HCT116 (cell line): ENCODE results near the gene SGK1. TPM values are rescaled to one million over a fixed set of nuclear protein-coding genes. Genes with fewer than 3 reads are reported as not detected.

Source experiments
- ATAC-seq: fragments of 200-7000 bp; cut with Tn5 transposase; 2 replicates; pipeline ENCODE4 v1.9.1; 2020; ENCODE audit warnings: mild to moderate bottlenecking, moderate library complexity
- BruUV-seq: library from RNA; stranded (reverse); fragments of 400-500 nt; replicated peaks from 2 replicates; lab custom pipeline; 2021; lab: Mats Ljungman, UMichigan
- CTCF ChIA-PET: fragments of 300-600 bp; sonication (Branson Sonifier 250); formaldehyde crosslinking; loops from one replicate; lab custom pipeline; 2021; ENCODE audit warnings: antibody characterized with exemption; lab: Charles Lee
- POLR2A ChIA-PET: fragments of 300-600, 350-600 bp; sonication (Branson Sonifier 250); formaldehyde crosslinking; loops from one replicate; lab custom pipeline; 2021; ENCODE audit warnings: antibody characterized with exemption; lab: Charles Lee
- RAD21 ChIA-PET, 2 experiments: fragments of 300-600 bp; sonication (Branson Sonifier 250); formaldehyde crosslinking; loops; one replicate each; lab custom pipeline; 2023; ENCODE audit warnings: low total read pairs in 2 of 2; ENCODE audit not compliant: uncharacterized antibody in 2 of 2, unreplicated experiment in 2 of 2, low non-redundant PET in 1 of 2; lab: Charles Lee
- DNase-seq: peaks from one replicate; pipeline ENCODE4 v3.0.0-alpha.2; 2010; ENCODE audit warnings: low read depth, low spot score
- H2AFZ ChIP-seq: fragments of 200-600 bp; shearing (Covaris generic), sonication (generic); 2 replicates; pipeline ENCODE4 v1.6.1; 2017; ENCODE audit warnings: low read depth, mixed run types, mixed read lengths, antibody characterized with exemption, low read length; ENCODE audit not compliant: poor library complexity, severe bottlenecking
- H3K27ac ChIP-seq: 2 replicates; pipeline ENCODE4 v1.5.1; 2012; ENCODE audit warnings: low read depth, low read length
- H3K27me3 ChIP-seq: fragments of 200-600 bp; sonication (generic); 2 replicates; pipeline ENCODE4 v1.6.1; 2016; ENCODE audit warnings: mixed run types, low read length, mixed read lengths; ENCODE audit not compliant: insufficient read depth
- H3K36me3 ChIP-seq, 2 experiments: fragments of 200-500 bp in 1 of 2; fragments of 200-600 bp in 1 of 2; sonication (Bioruptor generic) in 1 of 2; sonication (generic) in 1 of 2; 2 replicates each; pipeline versions ENCODE4 v1.5.1 to v1.6.1; 2014 to 2016; ENCODE audit warnings: low read length in 2 of 2, inconsistent platforms in 1 of 2, mixed read lengths in 1 of 2, mixed run types in 1 of 2; ENCODE audit not compliant: insufficient read depth in 2 of 2, control insufficient read depth in 1 of 2
- H3K4me1 ChIP-seq, 2 experiments: fragments of 200-600 bp in 1 of 2; sonication (generic) in 1 of 2; 2 replicates each; pipeline versions ENCODE4 v1.5.1 to v1.6.1; 2012 to 2017; ENCODE audit warnings: low read length in 2 of 2, inconsistent platforms in 1 of 2, mild to moderate bottlenecking in 1 of 2, mixed read lengths in 1 of 2, mixed run types in 1 of 2, moderate library complexity in 1 of 2; ENCODE audit not compliant: insufficient read depth in 2 of 2, control insufficient read depth in 1 of 2
- H3K4me2 ChIP-seq: fragments of 200-600 bp; sonication (generic); 2 replicates; pipeline ENCODE4 v1.6.1; 2017; ENCODE audit warnings: mixed run types, low read length, mixed read lengths
- H3K4me3 ChIP-seq, 2 experiments: fragments of 200-600 bp in 1 of 2; sonication (generic) in 1 of 2; replicated peaks in 1 of 2; 2 replicates each; pipeline ENCODE4 v1.5.1; 2011 to 2016; ENCODE audit warnings: low read length in 2 of 2, control low read depth in 1 of 2, low read depth in 1 of 2, mild to moderate bottlenecking in 1 of 2, mixed read lengths in 1 of 2, mixed run types in 1 of 2
- H3K79me2 ChIP-seq: fragments of 200-600 bp; sonication (generic); 2 replicates; pipeline ENCODE4 v1.6.1; 2017; ENCODE audit warnings: mild to moderate bottlenecking, mixed run types, low read length, moderate library complexity, mixed read lengths; ENCODE audit not compliant: insufficient read depth
- H3K9ac ChIP-seq: fragments of 200-600 bp; sonication (generic); 2 replicates; pipeline ENCODE4 v1.6.1; 2016; ENCODE audit warnings: low read length, mixed read lengths
- H3K9me2 ChIP-seq: fragments of 200-600 bp; sonication (generic), shearing (Covaris generic); 2 replicates; pipeline ENCODE4 v1.6.1; 2017; ENCODE audit warnings: mixed run types, mild to moderate bottlenecking, moderate library complexity; ENCODE audit not compliant: insufficient read depth
- H3K9me3 ChIP-seq, 2 experiments: fragments of 200-500 bp in 1 of 2; fragments of 200-600 bp in 1 of 2; sonication (Bioruptor generic) in 1 of 2; sonication (generic) in 1 of 2; 2 replicates each; pipeline ENCODE4 v1.6.1; 2014 to 2017; ENCODE audit warnings: low read length in 2 of 2, mixed read lengths in 2 of 2, inconsistent platforms in 1 of 2, low read depth in 1 of 2, mild to moderate bottlenecking in 1 of 2, mixed run types in 1 of 2, moderate library complexity in 1 of 2; ENCODE audit not compliant: control insufficient read depth in 1 of 2, insufficient read depth in 1 of 2
- H4K20me1 ChIP-seq: fragments of 200-600 bp; sonication (generic), shearing (Covaris generic); 2 replicates; pipeline ENCODE4 v1.6.1; 2017; ENCODE audit warnings: mixed run types, mild to moderate bottlenecking, moderate library complexity; ENCODE audit not compliant: insufficient read depth
- CBX3 ChIP-seq: IDR thresholded peaks from 2 replicates; pipeline ENCODE4 v1.6.1; 2012; ENCODE audit warnings: low read depth
- ELF1 ChIP-seq: IDR thresholded peaks from 2 replicates; pipeline ENCODE4 v1.6.1; 2012; ENCODE audit warnings: low read depth, borderline replicate concordance
- EZH2 ChIP-seq: fragments of 200-600 bp; sonication (generic); IDR thresholded peaks from 2 replicates; pipeline ENCODE4 v1.6.1; 2017; ENCODE audit warnings: antibody characterized with exemption, mixed run types
- EZH2phosphoT487 ChIP-seq: fragments of 200-600 bp; IDR thresholded peaks from 2 replicates; pipeline ENCODE4 v1.6.1; 2018; ENCODE audit warnings: antibody characterized with exemption, borderline replicate concordance
- FOSL1 ChIP-seq: IDR thresholded peaks from 2 replicates; pipeline ENCODE4 v1.6.1; 2012; ENCODE audit warnings: low read depth
- MAX ChIP-seq: IDR thresholded peaks from 2 replicates; pipeline ENCODE4 v1.6.1; 2012
- POLR2A ChIP-seq: IDR thresholded peaks from 2 replicates; pipeline ENCODE4 v1.7.0; 2011; ENCODE audit warnings: borderline replicate concordance; ENCODE audit not compliant: insufficient read depth, insufficient read length; ENCODE audit errors: extremely low read depth
- POLR2AphosphoS5 ChIP-seq: IDR thresholded peaks from 2 replicates; pipeline ENCODE4 v1.6.1; 2011; ENCODE audit warnings: mild to moderate bottlenecking, low read depth, low read length, moderate library complexity
- SRF ChIP-seq: IDR thresholded peaks from 2 replicates; pipeline ENCODE4 v1.6.1; 2012; ENCODE audit warnings: low read depth
- TCF7L2 ChIP-seq: IDR thresholded peaks from 2 replicates; pipeline ENCODE4 v1.7.0; 2011; ENCODE audit warnings: borderline replicate concordance, inconsistent platforms; ENCODE audit not compliant: insufficient read depth, insufficient read length; ENCODE audit errors: extremely low read depth
- YY1 ChIP-seq: IDR thresholded peaks from 2 replicates; pipeline ENCODE4 v1.6.1; 2011; ENCODE audit warnings: low read length, low read depth, moderate library complexity, mild to moderate bottlenecking; ENCODE audit not compliant: insufficient replicate concordance; ENCODE audit errors: extremely low read depth
- ZNF274 ChIP-seq: fragments of 200-500 bp; sonication (Bioruptor generic); IDR thresholded peaks from 2 replicates; pipeline ENCODE4 v1.6.1; 2014; ENCODE audit warnings: mild to moderate bottlenecking, low read depth, low read length, inconsistent platforms
- intact Hi-C: fragments of 100-400 bp; cut with micrococcal nuclease; formaldehyde crosslinking; loops from 2 replicates; pipeline ENCODE4 v1.10.0; 2022
- total RNA-seq: library from RNA; stranded (reverse); gene quantifications from one replicate; pipeline ENCODE4 v1.2.1, GENCODE V29; 2021; ENCODE audit not compliant: unreplicated experiment
- TF ChIP-seq, protein P1 (sequence below): IDR thresholded peaks from 2 replicates; pipeline ENCODE4 v1.6.1; 2012; ENCODE audit warnings: low read depth
- TF ChIP-seq, protein P2 (sequence below), 3 experiments: fragments of 200-600 bp in 1 of 3; sonication (generic) in 1 of 3; IDR thresholded peaks in 2 of 3; conservative IDR thresholded peaks in 1 of 3; 2 replicates each; pipeline ENCODE4 v1.5.1; 2012 to 2017; ENCODE audit warnings: low read depth in 2 of 3, low read length in 2 of 3, antibody characterized with exemption in 1 of 3, borderline replicate concordance in 1 of 3, control low read depth in 1 of 3, mild to moderate bottlenecking in 1 of 3, mixed read lengths in 1 of 3, mixed run types in 1 of 3, moderate library complexity in 1 of 3; ENCODE audit not compliant: insufficient read depth in 1 of 3
- TF ChIP-seq, protein P3 (sequence below): IDR thresholded peaks from 2 replicates; pipeline ENCODE4 v1.6.1; 2012

SGK1 gene
- total RNA-seq, 1 experiment from 2014 or later, result 4.5 TPM

GRCh38 chr6:134257516-134257915 is 60.4 kb downstream of the SGK1 start:
- Histone ChIP-seq H3K36me3 (no peaks in the 10 kb centered on the region), H3K79me2 (no peaks in the 10 kb centered on the region), H3K27ac (no peak overlapping the region), H3K4me1 (no peaks in the 10 kb centered on the region), H3K4me3 (no peak overlapping the region), H3K9me3 (no peaks in the 10 kb centered on the region), H3K4me2 (no peak overlapping the region), H3K9ac (no peak overlapping the region), H3K9me2 (no peaks in the 10 kb centered on the region), H2AFZ (no peak overlapping the region), H3K27me3 (no peaks in the 10 kb centered on the region), H4K20me1 (no peaks in the 10 kb centered on the region)
- ChIA-PET POLR2A (no interaction called here), RAD21 (no interaction called here), CTCF (no interaction called here)
- ATAC-seq (no peak), DNase-seq (no peak)
- intact Hi-C loops, result no loop called here
- no TSS peak for BruUV-seq
- no peak for TF ChIP-seq SRF
- no peak for TF ChIP-seq EZH2

GRCh38 chr6:134256862-134257261 is 61.0 kb downstream of the SGK1 start:
- Histone ChIP-seq H3K9me2 (no peaks in the 10 kb centered on the region), H4K20me1 (no peaks in the 10 kb centered on the region), H3K79me2 (no peaks in the 10 kb centered on the region), H3K4me1 (no peaks in the 10 kb centered on the region), H3K27ac (no peak overlapping the region), H2AFZ (no peak overlapping the region), H3K36me3 (no peaks in the 10 kb centered on the region), H3K9ac (no peak overlapping the region), H3K27me3 (no peaks in the 10 kb centered on the region), H3K9me3 (no peaks in the 10 kb centered on the region), H3K4me2 (no peak overlapping the region), H3K4me3 (no peak overlapping the region)
- CTCF ChIA-PET, result no interaction called here
- BruUV-seq, result no TSS peak
- intact Hi-C loops, result no loop called here
- POLR2A ChIA-PET, result no interaction called here
- DNase-seq, result no peak
- ATAC-seq, result no peak
- RAD21 ChIA-PET, result no interaction called here
- TF ChIP-seq EZH2phosphoT487, result no peak
- TF ChIP-seq TCF7L2, result no peak
- TF ChIP-seq CBX3, result no peak
- no peak for TF ChIP-seq ZNF274
- TF ChIP-seq POLR2AphosphoS5, result no peak
- TF ChIP-seq YY1, result no peak
- TF ChIP-seq ELF1, result no peak
- TF ChIP-seq, protein P1, sequence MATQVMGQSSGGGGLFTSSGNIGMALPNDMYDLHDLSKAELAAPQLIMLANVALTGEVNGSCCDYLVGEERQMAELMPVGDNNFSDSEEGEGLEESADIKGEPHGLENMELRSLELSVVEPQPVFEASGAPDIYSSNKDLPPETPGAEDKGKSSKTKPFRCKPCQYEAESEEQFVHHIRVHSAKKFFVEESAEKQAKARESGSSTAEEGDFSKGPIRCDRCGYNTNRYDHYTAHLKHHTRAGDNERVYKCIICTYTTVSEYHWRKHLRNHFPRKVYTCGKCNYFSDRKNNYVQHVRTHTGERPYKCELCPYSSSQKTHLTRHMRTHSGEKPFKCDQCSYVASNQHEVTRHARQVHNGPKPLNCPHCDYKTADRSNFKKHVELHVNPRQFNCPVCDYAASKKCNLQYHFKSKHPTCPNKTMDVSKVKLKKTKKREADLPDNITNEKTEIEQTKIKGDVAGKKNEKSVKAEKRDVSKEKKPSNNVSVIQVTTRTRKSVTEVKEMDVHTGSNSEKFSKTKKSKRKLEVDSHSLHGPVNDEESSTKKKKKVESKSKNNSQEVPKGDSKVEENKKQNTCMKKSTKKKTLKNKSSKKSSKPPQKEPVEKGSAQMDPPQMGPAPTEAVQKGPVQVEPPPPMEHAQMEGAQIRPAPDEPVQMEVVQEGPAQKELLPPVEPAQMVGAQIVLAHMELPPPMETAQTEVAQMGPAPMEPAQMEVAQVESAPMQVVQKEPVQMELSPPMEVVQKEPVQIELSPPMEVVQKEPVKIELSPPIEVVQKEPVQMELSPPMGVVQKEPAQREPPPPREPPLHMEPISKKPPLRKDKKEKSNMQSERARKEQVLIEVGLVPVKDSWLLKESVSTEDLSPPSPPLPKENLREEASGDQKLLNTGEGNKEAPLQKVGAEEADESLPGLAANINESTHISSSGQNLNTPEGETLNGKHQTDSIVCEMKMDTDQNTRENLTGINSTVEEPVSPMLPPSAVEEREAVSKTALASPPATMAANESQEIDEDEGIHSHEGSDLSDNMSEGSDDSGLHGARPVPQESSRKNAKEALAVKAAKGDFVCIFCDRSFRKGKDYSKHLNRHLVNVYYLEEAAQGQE, result no peak
- TF ChIP-seq EZH2, result no peak
- TF ChIP-seq FOSL1, result no peak
- TF ChIP-seq, protein P2, sequence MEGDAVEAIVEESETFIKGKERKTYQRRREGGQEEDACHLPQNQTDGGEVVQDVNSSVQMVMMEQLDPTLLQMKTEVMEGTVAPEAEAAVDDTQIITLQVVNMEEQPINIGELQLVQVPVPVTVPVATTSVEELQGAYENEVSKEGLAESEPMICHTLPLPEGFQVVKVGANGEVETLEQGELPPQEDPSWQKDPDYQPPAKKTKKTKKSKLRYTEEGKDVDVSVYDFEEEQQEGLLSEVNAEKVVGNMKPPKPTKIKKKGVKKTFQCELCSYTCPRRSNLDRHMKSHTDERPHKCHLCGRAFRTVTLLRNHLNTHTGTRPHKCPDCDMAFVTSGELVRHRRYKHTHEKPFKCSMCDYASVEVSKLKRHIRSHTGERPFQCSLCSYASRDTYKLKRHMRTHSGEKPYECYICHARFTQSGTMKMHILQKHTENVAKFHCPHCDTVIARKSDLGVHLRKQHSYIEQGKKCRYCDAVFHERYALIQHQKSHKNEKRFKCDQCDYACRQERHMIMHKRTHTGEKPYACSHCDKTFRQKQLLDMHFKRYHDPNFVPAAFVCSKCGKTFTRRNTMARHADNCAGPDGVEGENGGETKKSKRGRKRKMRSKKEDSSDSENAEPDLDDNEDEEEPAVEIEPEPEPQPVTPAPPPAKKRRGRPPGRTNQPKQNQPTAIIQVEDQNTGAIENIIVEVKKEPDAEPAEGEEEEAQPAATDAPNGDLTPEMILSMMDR (IDR thresholded peaks at IDR 0.05 in 2 of 3, conservative IDR thresholded peaks at IDR 0.05 in 1 of 3; ENCODE audit: borderline replicate concordance in 1 of 3, insufficient read depth in 1 of 3, low read depth in 2 of 3, low read length in 2 of 3), result no peak
- TF ChIP-seq, protein P3, sequence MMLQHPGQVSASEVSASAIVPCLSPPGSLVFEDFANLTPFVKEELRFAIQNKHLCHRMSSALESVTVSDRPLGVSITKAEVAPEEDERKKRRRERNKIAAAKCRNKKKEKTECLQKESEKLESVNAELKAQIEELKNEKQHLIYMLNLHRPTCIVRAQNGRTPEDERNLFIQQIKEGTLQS, result no peak
- TF ChIP-seq POLR2A, result no peak
- no peak for TF ChIP-seq MAX
